GM19193 (cell line): ENCODE measurements around the gene PPP1R14B.
A peak's percentile ranks its signal among the peaks of the same experiment; 100 is the strongest.

Experiments
- POLR2A ChIP-seq: IDR thresholded peaks from 4 replicates; pipeline ENCODE4 v1.6.1; 2011; ENCODE audit not compliant: insufficient read depth, insufficient read length; ENCODE audit errors: extremely low read depth

Gene PPP1R14B

GRCh38 chr11:64237484-64237951 is 9.2 kb downstream of the PPP1R14B start:
- no peak for TF ChIP-seq POLR2A

DNA sequence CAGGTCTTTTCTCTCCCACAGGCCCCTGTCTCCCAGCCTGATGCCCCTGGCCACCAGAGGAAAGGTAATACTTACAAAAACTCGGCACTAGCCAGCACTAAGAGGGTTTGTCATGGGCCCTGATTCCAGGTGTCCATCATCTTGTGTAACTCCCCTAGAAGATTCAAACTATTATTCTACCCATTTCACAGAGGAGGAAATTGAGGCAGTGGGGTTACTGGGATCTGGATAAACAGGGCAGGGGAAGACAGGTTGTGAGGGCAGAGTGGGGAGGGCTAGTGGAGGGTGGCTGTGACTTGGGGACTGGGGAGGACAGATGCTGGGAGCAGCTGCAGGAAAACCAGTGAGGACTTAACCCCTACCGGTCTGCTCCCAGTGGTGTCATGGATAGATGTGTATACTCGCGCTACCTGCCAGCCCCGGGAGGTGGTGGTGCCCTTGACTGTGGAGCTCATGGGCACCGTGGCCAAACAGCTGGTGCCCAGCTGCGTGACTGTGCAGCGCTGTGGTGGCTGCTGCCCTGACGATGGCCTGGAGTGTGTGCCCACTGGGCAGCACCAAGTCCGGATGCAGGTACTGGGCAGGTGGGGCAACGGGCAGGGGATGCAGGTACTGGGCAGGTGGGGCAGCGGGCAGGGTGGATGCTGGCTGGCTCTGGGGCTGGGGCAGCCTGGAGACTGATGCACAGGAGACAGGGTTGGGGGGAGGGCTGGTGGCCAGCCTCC is 11.1 kb downstream of the PPP1R14B start:
- no peak for TF ChIP-seq POLR2A

DNA sequence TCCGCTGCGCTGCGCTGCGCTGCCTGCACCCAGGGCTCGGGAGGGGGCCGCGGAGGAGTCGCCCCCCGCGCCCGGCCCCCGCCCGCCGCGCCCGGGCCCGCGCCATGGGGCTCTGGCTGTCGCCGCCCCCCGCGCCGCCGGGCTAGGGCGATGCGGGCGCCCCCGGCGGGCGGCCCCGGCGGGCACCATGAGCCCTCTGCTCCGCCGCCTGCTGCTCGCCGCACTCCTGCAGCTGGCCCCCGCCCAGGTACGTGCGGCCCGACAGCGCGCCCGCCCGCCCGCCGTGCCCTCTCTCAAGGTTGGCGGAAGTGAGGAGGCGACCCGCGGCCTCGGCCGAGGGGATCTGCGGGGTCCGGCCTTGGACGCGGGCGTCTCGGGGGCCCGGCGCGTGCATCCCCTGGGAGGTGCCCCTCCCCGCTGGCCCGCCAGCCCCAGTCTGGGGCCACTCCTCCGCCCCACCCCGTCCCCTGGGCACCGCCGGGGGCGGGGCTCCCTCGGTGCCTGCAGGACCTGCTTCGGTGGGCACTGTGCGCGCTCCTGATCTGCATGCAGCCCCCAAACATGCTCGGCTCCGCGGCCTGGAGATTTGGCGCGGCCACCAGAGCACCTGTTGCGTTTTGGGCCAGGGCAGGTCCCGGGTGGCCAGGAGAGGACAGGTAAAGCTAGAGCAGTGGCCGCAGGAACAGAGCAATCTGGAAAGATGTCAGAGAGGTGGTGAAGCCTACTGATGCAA is 11.9 kb downstream of the PPP1R14B start:
- no peak for TF ChIP-seq POLR2A

DNA sequence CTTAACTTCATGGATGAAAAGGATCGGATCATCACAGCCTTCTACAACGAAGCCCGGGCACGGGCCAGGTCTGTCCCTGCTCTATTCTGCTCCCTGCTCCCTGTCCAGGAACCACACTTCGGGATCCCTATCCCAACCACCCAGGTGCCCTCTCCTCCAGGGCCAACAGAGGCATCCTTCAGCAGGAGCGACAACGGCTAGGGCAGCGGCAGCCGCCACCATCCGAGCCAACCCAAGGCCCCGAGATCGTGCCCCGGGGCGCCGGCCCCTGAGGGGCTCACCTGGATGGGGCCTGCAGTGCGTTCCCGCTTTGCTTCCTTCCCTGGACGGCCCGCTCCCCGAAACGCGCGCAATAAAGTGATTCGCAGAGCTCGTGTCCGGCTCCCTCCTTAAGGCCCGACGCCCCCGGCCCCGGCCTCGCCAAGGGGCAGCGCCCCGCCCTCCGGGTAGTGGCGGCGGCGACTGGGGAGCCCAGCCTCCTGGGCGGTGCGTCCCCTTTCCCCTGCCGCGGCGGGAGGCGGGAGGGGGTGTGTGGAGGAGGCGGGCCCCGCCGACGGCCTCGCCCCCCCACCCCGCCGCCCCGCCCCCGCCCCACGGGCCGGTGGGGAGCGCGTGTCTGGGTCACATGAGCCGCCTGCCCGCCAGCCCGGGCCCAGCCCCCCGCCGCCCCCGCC is 12.7 kb downstream of the PPP1R14B start, which contains the start of gene VEGFB:
VEGFB (plus strand) TSS at position 672 of the 674 bp plus-strand sequence. CDS start 250 bp downstream, outside the sequence.
- TF ChIP-seq POLR2A, result no peak

- no peak for TF ChIP-seq POLR2A
Observed at GRCh38 chr11:64232967-64233315, 13.8 kb downstream of the PPP1R14B start.

DNA sequence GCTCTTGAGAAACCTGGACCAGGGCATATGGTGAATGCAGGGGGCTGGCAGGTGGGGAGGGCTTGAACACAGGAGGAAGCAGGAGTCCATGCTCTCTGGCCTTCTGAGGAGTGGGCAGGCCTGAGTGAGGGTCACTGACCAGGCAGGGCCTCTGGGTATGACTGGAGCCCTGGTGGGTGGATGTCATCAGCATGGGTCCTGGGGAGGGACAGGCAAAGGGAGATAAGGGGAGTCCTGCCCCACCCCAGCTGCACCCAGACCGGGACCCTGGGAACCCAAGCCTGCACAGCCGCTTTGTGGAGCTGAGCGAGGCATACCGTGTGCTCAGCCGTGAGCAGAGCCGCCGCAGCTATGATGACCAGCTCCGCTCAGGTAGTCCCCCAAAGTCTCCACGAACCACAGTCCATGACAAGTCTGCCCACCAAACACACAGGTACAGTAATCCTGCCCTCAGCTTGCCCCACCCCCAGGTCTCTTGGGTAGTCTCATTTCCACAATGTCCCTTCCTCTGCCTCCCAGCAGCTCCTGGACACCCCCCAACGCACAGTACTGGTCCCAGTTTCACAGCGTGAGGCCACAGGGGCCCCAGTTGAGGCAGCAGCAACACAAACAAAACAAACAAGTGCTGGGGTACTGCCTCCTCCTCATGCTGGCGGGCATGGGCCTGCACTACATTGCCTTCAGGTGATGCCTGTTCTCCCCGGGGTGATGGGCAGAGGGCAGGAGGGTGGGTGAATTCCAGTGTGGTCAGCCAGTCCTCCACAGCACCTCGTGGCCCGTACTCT is 14.4 kb downstream of the PPP1R14B start:
- TF ChIP-seq POLR2A, result no peak

DNA sequence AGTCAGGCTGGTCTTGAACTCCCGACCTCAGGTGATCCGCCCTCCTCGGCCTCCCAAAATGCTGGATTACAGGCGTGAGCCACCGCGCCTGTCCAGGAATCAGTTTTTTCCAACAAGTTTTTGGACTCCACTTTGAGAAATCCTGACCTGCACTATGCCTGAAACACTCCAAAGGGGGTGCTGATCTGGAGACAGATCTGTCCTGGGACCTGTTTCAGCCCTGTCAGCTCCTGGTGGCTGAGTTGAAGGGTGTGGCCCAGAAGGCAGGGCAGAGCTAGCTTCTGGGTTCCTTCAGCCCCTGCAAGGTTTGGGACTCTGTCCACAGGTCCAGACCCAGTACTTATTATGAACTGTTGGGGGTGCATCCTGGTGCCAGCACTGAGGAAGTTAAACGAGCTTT is 15.2 kb downstream of the PPP1R14B start:
- no peak for TF ChIP-seq POLR2A

GRCh38 chr11:64230985-64231365 is 15.8 kb downstream of the PPP1R14B start:
- no peak for TF ChIP-seq POLR2A

DNA sequence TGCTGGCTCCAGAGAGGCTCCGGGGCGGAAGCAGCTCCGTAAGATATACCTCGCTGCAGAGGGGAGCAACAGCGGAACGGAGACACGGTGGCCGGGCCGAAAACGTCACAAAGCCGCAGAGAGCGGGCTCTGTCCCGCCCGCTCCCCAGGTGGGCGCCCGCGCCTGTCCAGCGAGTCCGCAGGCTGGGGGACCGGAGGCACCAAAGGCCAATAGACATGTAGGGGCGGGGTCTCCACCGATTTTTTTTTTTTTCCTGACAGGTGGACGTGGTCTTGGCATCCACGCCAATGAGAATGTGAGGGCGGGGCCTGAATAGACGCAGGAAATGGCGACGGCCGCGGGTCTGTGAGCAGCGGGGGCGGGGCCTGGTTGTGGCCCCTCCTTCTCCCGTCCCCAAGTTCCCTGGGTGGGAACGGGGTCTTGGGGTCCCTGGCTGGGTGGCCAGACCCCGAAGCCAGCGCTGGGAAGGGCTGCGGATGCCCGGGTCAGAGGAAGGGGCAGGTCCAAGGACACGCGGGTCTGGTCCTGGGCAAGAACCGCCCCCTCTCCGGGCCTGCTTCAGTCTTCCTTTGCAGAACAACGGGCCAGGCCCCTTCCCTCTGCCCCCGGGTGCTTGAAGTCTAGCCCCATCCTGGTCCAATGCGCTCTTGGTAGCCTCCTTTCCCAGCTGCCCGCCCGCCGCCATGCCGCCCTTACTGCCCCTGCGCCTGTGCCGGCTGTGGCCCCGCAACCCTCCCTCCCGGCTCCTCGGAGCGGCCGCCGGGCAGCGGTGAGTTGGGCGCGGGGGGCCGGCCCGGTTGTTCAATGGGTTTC is 16.4 kb downstream of the PPP1R14B start, which contains the start of gene DNAJC4:
DNAJC4 (plus strand) TSS at position 378 of the 814 bp plus-strand sequence; CDS start at position 685, 307 bp downstream.
- TF ChIP-seq POLR2A, result peak; percentile 66

GRCh38 chr11:64229744-64230170 is 17.0 kb downstream of the PPP1R14B start:
- no peak for TF ChIP-seq POLR2A

DNA sequence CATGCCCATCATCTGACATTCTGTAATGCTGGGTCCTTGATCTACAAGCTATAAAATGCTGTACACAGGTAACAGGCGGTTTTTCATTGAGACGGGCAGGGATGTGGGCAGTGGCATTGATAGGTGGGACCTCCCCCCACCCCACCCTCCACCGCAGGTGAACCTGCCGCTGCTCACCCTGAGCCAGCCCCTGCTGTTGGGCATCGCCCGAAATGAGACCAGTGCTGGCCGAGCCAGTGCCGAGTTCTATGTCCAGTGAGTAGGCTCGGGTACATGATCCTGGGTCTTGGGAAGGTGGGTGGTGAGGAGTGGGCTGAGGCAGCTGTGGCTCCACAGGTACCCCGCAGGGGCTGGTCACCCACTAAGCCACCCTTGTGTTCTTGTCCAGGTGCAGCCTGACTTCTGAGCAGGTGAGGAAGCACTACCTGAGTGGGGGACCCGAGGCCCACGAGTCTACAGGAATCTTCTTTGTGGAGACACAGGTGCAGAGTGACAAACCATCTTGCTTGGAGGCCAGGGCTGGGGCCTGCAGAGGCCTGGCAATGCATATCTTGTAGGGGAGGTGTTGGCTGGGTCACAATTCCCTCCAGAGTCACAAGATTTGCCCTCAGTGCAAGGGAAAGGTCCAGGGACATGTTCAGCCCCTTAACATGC is 17.5 kb downstream of the PPP1R14B start:
- no peak for TF ChIP-seq POLR2A

DNA sequence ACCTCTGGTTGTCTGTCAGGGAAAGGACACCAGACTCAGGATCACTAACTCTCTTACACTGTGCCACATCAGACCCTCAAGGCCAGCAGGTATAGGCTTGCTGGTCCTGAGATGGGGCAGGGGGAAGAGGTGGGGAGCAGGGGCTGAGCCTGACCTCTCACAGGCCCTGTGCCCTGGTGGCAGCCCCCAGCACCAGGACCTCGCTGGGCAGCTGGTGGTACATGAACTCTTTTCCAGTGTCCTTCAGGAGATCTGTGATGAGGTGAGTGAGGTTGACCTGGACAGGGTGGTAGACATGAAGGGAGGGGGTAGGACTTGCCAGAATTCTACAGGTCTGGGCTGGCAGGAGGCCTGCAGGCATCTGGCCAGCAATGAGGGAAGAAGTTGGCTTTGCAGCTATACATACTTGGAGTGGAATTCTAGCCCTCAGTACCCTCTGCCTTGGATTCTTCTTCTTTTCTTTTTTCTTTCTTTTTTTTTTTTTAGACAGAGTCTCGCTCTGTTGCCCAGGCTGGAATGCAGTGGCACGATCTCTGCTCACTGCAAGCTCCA is 19.3 kb downstream of the PPP1R14B start:
- TF ChIP-seq POLR2A, result no peak

DNA sequence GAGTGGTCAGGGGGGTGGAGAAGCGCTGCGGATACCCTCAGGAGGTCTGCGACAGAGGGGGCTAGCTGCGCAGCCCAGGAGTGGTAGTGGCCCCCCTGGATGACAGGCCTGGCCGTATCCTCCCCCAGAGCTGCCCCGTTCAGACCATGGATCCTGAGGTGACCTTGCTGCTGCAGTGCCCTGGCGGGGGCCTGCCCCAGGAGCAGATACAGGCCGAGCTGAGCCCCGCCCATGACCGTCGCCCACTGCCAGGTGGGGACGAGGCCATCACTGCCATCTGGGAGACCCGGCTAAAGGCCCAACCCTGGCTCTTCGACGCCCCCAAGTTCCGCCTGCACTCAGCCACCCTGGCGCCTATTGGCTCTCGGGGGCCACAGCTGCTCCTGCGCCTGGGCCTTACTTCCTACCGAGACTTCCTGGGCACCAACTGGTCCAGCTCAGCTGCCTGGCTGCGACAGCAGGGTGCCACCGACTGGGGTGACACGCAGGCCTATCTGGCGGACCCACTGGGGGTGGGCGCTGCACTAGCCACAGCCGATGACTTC is 20.2 kb downstream of the PPP1R14B start:
- peak; percentile 33 for TF ChIP-seq POLR2A
